GM08714 (cell line): Measurements from ENCODE around the gene F2R.

Experiments
- H3K4me3 ChIP-seq: fragments of 200-500 bp; sonication (Bioruptor generic); 2 replicates; pipeline ENCODE4 v1.5.1; 2014; ENCODE audit warnings: mild to moderate bottlenecking, low read length, inconsistent platforms
- ZNF274 ChIP-seq: IDR thresholded peaks from 2 replicates; pipeline ENCODE4 v1.6.1; 2012; ENCODE audit warnings: mild to moderate bottlenecking, low read depth, low read length

The F2R gene

DNA sequence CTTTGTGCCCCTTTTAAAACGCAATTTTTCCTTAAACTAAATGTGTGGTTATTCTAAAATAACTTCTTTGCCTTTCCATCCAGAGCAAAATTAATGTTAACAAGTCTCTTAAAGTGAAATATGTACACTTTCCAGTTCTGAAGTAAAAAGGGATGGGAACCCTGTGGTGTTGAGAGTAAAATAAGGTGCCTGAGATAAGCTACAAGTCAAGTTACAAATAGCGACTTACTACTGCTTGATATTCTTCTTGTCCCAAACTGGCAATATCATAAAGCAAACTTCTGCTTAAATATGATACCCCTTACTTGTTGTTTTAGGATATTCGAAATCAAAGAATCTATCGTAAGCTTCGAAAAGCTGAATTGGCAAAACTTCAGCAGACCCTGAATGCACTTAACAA is 18.3 kb upstream of the F2R start:
- H3K4me3 ChIP-seq = no peak overlapping the region
- TF ChIP-seq ZNF274 = no peak

- no peak overlapping the region for H3K4me3 ChIP-seq
- TF ChIP-seq ZNF274 = no peak
These were observed 15.4 kb upstream of the F2R start for GRCh38 chr5:76700571-76700970.

- no peak for TF ChIP-seq ZNF274
- no peak overlapping the region for H3K4me3 ChIP-seq
These were observed 14.6 kb upstream of the F2R start for GRCh38 chr5:76701298-76701697.

DNA sequence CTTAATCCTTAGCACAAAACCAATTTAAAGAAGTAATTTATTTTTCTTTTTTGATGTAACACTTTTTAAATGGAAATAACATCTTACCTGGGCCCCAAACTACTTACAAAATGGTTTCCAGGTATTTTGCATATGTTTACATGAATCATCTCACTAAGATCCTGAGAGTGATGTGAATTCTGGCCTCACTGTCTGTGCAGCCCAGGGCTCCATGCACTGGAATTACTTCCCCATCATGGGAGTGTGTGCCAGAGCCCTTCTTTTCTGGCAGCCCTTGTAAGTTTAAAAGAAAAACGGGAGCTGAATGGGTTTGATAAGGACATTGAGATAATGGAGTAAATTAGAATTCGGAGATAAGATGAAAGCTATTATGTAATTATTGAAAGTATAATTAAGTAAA is 12.2 kb upstream of the F2R start:
- TF ChIP-seq ZNF274 = no peak

GRCh38 chr5:76704131-76704663 is 11.7 kb upstream of the F2R start:
- H3K4me3 ChIP-seq = no peak overlapping the region
- no peak for TF ChIP-seq ZNF274

More for the DNA sequence above, 12.2 kb upstream of the F2R start:
- no peak overlapping the region for H3K4me3 ChIP-seq

DNA sequence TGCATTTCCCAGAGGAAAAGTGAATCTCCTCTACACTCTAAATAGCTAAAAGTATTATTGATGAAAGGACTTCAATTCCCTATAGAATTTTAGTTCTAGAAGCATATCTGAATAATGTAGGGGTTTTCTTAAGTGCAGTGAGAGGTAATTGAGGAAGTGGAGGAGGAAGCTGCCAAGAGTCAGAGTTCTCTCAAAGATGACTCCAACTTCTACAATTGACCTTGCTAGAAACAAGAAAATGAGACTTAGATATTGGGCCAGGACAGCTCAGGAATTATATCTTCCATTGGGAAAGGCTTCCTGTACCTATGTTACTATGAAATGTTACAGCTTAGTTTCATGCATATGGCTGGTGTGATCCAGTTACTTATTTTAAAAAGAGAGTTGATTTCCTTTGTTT is 10.4 kb upstream of the F2R start:
- TF ChIP-seq ZNF274 = no peak
- no peak overlapping the region for H3K4me3 ChIP-seq

GRCh38 chr5:76709762-76710161 is 6.2 kb upstream of the F2R start:
- no peak for TF ChIP-seq ZNF274

DNA sequence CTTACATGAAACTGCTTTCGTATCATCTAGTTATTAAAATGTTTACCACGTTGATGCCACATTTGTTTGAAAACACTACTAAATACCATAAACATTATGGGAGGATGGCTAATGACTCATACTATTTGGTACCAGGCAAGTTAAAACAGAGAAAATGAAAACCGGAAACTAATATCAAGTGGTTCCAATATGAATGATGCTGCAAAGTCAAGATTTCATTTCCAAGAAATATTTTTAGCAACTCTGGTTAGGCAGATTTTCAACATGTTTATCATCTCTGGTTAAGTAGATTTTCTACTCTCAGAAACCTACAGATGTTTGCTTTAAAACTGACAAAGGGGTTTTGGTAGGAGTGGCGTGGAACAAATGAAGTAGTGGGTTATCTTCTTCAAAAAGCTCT is 4.9 kb upstream of the F2R start:
- no peak overlapping the region for H3K4me3 ChIP-seq
- TF ChIP-seq ZNF274 = no peak

More at GRCh38 chr5:76709762-76710161, 6.2 kb upstream of the F2R start:
- H3K4me3 ChIP-seq = no peak overlapping the region

- H3K4me3 ChIP-seq = peak overlapping the region; percentile 84; the same call in 1 of the 2 replicates
- no peak for TF ChIP-seq ZNF274
These were observed 1.0 kb upstream of the F2R start for GRCh38 chr5:76714751-76715485.

- H3K4me3 ChIP-seq = peak overlapping the region; percentile 84
- TF ChIP-seq ZNF274 = no peak
These were observed 515 bp upstream of the F2R start for GRCh38 chr5:76715486-76715735.

- TF ChIP-seq ZNF274 = no peak
- peak overlapping the region; percentile 84 for H3K4me3 ChIP-seq
These were observed 681 bp downstream of the F2R start for GRCh38 chr5:76716456-76717157.

DNA sequence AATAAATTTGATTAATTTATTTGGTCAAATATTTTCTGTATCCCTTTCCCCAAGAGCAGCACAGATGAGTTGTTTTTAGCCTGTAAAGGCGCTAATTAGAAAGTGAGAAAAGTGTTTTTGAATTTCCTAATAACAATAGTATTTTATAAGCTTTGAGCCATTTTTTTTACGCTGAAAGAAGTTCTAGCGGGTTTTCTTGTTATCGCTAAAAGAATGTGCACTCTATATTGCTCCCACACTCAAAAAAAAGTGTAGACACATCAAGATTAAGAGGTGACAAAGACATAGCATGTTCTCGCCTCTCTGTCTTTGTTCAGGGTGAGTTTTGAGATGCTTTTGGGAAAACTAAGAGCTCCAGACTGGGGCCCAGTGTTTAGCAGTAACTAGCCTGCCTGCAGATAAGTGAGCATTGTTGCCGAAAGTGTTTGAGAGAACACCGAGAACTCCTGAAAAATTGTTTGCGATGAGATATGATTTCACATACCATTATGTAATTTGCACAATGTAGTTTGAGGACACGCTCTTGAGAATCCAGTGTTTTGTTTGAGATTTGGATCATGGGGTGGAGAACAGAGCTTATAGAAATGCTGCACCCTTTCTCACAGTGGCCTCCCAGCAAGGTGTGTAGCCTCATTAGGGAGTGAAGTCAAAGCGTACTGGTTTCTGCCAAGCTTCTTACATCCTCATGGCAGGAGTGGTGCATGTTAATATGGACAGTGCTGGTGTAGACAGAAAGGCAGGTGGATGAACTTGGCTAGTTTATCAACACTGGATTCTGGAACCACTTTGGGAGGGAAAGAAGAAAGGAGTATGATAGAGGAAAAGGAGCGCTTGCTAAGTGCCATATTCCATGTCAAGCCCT is 1.5 kb downstream of the F2R start:
- H3K4me3 ChIP-seq = peak overlapping the region; percentile 84
- TF ChIP-seq ZNF274 = no peak

GRCh38 chr5:76718381-76718832 is 2.5 kb downstream of the F2R start:
- no peak for TF ChIP-seq ZNF274
- H3K4me3 ChIP-seq = no peak overlapping the region

GRCh38 chr5:76718880-76719279 is 3.0 kb downstream of the F2R start:
- TF ChIP-seq ZNF274 = no peak
- H3K4me3 ChIP-seq = no peak overlapping the region
